WTC11 (cell line): ENCODE measurements around the gene TM9SF4. TPM values are rescaled to one million over a fixed set of nuclear protein-coding genes. Genes with fewer than 3 reads are reported as not detected.
A peak's percentile ranks its signal among the peaks of the same experiment; 100 is the strongest.

ENCODE experiments used
- ATAC-seq: fragments of 200-7000 bp; cut with Tn5 transposase; 2 replicates; pipeline ENCODE4 v1.10.0; 2021; ENCODE audit warnings: mild to moderate bottlenecking, moderate library complexity
- CTCF ChIA-PET: fragments of 300-600 bp; sonication (Branson Sonifier 250); formaldehyde crosslinking; loops from one replicate; lab custom pipeline; 2021; ENCODE audit warnings: antibody characterized with exemption; lab: Charles Lee
- POLR2A ChIA-PET: fragments of 350-600 bp; sonication (Branson Sonifier 250); formaldehyde crosslinking; loops from one replicate; lab custom pipeline; 2021; ENCODE audit warnings: antibody characterized with exemption; lab: Charles Lee
- DNase-seq: peaks from one replicate; pipeline ENCODE4 v3.0.0; 2021; ENCODE audit warnings: low spot score
- H3K27ac Mint-ChIP-seq: 2 replicates; pipeline ENCODE4 v1.8.0; 2021; ENCODE audit warnings: mixed read lengths
- H3K27me3 Mint-ChIP-seq: 2 replicates; pipeline ENCODE4 v1.8.0; 2021; ENCODE audit warnings: low read depth, mild to moderate bottlenecking, moderate library complexity, mixed read lengths
- H3K36me3 Mint-ChIP-seq: 2 replicates; pipeline ENCODE4 v1.8.0; 2021; ENCODE audit warnings: mixed read lengths
- H3K4me1 Mint-ChIP-seq: 2 replicates; pipeline ENCODE4 v1.8.0; 2022; ENCODE audit warnings: mixed read lengths
- H3K4me3 Mint-ChIP-seq: 2 replicates; pipeline ENCODE4 v1.8.0; 2021; ENCODE audit warnings: mild to moderate bottlenecking, moderate library complexity, mixed read lengths
- H3K9me3 Mint-ChIP-seq: 2 replicates; pipeline ENCODE4 v1.8.0; 2021; ENCODE audit warnings: mixed read lengths
- HMGA2 ChIP-seq: fragments of 250-450 bp; sonication (Bioruptor Pico); IDR thresholded peaks from 2 replicates; pipeline ENCODE4 v1.4.0; 2021; ENCODE audit warnings: mild to moderate bottlenecking, moderate library complexity
- MYBL2 ChIP-seq: sonication (generic); formaldehyde crosslinking; IDR thresholded peaks from 2 replicates; pipeline ENCODE4 v1.8.1; 2023; ENCODE audit warnings: mild to moderate bottlenecking, moderate library complexity, missing genetic modification reagents
- NR1H2 ChIP-seq: sonication (generic); formaldehyde crosslinking; IDR thresholded peaks from 2 replicates; pipeline ENCODE4 v1.9.0; 2021; ENCODE audit warnings: mild to moderate bottlenecking, moderate library complexity, missing genetic modification reagents
- OVOL2 ChIP-seq: fragments of 250-450 bp; sonication (Bioruptor Pico); IDR thresholded peaks from 2 replicates; pipeline ENCODE4 v1.9.0; 2021; ENCODE audit warnings: mild to moderate bottlenecking, borderline replicate concordance
- total RNA-seq: library from RNA; stranded (reverse); gene quantifications from 3 replicates; pipeline ENCODE4 v1.2.3, GENCODE V29; 2021
- TF ChIP-seq, protein P1 (sequence below): fragments of 250-450 bp; sonication (Bioruptor Pico); IDR thresholded peaks from 2 replicates; pipeline ENCODE4 v1.9.0; 2021; ENCODE audit warnings: mild to moderate bottlenecking, borderline replicate concordance
- TF ChIP-seq, protein P2 (sequence below): sonication (generic); formaldehyde crosslinking; IDR thresholded peaks from 2 replicates; pipeline ENCODE4 v1.8.1; 2023; ENCODE audit warnings: mild to moderate bottlenecking, moderate library complexity, missing genetic modification reagents
- TF ChIP-seq, protein P3 (sequence below): sonication (generic); formaldehyde crosslinking; IDR thresholded peaks from 2 replicates; pipeline ENCODE4 v1.8.1; 2023; ENCODE audit warnings: mild to moderate bottlenecking, missing genetic modification reagents, moderate library complexity

TM9SF4 gene
- total RNA-seq, 1 experiment from 2014 or later, result 44.8 TPM

DNA sequence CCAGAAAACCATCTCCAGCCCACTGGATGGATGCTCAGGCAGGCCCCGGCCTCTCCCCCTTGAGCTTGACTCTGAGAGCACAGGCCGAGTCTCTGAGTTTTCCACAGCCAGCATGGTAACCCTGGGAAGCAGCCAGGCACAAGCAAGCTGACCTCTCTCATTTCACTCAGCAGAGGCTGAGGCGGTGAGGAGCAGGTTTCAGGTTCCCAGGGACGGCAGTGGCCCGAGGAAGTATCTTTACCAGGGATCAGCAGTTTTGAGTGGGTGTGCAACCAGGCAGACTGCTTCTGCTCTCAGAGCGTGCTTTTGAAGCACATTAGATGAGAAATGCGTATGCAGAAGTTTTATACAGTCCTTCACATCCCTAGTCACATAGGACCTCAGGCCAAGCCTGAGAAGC is 44.8 kb upstream of the TM9SF4 start (continued):
- TF ChIP-seq, protein P1, sequence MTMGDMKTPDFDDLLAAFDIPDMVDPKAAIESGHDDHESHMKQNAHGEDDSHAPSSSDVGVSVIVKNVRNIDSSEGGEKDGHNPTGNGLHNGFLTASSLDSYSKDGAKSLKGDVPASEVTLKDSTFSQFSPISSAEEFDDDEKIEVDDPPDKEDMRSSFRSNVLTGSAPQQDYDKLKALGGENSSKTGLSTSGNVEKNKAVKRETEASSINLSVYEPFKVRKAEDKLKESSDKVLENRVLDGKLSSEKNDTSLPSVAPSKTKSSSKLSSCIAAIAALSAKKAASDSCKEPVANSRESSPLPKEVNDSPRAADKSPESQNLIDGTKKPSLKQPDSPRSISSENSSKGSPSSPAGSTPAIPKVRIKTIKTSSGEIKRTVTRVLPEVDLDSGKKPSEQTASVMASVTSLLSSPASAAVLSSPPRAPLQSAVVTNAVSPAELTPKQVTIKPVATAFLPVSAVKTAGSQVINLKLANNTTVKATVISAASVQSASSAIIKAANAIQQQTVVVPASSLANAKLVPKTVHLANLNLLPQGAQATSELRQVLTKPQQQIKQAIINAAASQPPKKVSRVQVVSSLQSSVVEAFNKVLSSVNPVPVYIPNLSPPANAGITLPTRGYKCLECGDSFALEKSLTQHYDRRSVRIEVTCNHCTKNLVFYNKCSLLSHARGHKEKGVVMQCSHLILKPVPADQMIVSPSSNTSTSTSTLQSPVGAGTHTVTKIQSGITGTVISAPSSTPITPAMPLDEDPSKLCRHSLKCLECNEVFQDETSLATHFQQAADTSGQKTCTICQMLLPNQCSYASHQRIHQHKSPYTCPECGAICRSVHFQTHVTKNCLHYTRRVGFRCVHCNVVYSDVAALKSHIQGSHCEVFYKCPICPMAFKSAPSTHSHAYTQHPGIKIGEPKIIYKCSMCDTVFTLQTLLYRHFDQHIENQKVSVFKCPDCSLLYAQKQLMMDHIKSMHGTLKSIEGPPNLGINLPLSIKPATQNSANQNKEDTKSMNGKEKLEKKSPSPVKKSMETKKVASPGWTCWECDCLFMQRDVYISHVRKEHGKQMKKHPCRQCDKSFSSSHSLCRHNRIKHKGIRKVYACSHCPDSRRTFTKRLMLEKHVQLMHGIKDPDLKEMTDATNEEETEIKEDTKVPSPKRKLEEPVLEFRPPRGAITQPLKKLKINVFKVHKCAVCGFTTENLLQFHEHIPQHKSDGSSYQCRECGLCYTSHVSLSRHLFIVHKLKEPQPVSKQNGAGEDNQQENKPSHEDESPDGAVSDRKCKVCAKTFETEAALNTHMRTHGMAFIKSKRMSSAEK (CRISPR knock-in tag), result no peak

DNA sequence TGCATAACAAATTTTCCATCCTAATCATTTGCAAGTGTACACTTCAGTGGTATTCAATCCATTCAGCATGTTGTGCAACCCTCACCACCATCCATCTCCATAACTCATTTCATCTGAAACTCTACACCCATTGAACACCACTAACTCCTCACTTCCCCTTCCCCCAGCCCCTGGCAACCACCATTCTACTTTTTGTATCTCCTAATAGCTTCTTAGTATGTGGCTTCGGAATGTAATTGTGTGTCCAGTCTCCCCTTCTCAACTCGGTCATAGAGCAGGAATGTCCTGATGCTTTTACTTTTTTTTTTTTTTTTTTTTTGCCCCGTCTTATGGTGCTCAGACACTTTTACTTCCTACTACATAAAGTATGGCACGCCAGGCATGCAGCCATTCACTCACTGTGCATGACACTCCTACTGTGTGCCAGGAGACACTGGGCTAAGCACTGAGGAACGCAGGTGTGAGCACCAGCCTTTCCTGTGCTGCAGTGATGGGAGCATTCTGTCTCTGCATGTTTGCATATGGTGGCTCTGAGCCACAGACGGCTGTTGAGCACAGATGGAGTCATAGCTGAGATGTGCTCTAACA is 42.2 kb upstream of the TM9SF4 start:
- H3K4me1 Mint-ChIP-seq, result peaks cover 10% of the 10 kb centered on the region
- TF ChIP-seq NR1H2 (CRISPR knock-in tag), result no peak
- TF ChIP-seq, protein P1 (CRISPR knock-in tag), result no peak
- no peak for TF ChIP-seq OVOL2 (CRISPR knock-in tag)
- no peak for TF ChIP-seq MYBL2 (CRISPR knock-in tag)
- TF ChIP-seq, protein P2, sequence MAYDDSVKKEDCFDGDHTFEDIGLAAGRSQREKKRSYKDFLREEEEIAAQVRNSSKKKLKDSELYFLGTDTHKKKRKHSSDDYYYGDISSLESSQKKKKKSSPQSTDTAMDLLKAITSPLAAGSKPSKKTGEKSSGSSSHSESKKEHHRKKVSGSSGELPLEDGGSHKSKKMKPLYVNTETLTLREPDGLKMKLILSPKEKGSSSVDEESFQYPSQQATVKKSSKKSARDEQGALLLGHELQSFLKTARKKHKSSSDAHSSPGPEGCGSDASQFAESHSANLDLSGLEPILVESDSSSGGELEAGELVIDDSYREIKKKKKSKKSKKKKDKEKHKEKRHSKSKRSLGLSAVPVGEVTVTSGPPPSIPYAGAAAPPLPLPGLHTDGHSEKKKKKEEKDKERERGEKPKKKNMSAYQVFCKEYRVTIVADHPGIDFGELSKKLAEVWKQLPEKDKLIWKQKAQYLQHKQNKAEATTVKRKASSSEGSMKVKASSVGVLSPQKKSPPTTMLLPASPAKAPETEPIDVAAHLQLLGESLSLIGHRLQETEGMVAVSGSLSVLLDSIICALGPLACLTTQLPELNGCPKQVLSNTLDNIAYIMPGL (CRISPR knock-in tag), result no peak
- ATAC-seq (peak; percentile 30; the same call in 1 of the 2 replicates), DNase-seq (no peak)
- CTCF ChIA-PET, result interaction anchor here (0.7 kb wide), 2 partner anchors 12 to 50 kb away, joined by 4 read pairs; no protein-coding TSS in a partner anchor
- H3K9me3 Mint-ChIP-seq, result no peaks in the 10 kb centered on the region
- no peaks in the 10 kb centered on the region for H3K36me3 Mint-ChIP-seq
- no peaks in the 10 kb centered on the region for H3K27me3 Mint-ChIP-seq
- POLR2A ChIA-PET, result interaction anchor here (0.7 kb wide), 1 partner anchor 13 kb away, joined by 5 read pairs; no protein-coding TSS in a partner anchor
- H3K27ac Mint-ChIP-seq, result no peak overlapping the region
- no peak overlapping the region for H3K4me3 Mint-ChIP-seq

DNA sequence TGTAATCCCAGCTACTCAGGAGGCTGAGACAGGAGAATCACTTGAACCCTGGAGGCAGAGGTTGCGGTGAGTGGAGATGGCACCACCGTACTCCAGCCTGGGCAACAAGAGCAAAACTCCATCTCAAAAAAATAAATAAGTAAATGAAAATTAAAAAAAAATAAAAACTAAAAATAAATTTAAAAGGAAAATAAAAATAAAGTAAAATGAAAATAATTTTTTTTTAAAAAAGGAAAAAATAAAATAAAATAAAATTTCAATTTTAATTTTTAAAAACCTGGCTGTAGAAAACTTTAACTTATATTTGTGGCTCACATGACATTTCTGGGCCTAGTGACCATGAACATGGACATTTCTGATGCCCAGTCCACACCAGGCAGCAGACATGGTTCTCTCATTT is 41.3 kb upstream of the TM9SF4 start:
- no peak for ATAC-seq
- Mint-ChIP-seq H3K36me3 (no peaks in the 10 kb centered on the region), H3K4me3 (no peak overlapping the region), H3K27me3 (no peaks in the 10 kb centered on the region), H3K27ac (no peak overlapping the region), H3K9me3 (no peaks in the 10 kb centered on the region), H3K4me1 (peaks cover 10% of the 10 kb centered on the region)
- CTCF ChIA-PET, result no interaction called here
- POLR2A ChIA-PET, result no interaction called here
- no peak for DNase-seq
- peak; percentile 98 for TF ChIP-seq HMGA2 (CRISPR knock-in tag)
- TF ChIP-seq, protein P3, sequence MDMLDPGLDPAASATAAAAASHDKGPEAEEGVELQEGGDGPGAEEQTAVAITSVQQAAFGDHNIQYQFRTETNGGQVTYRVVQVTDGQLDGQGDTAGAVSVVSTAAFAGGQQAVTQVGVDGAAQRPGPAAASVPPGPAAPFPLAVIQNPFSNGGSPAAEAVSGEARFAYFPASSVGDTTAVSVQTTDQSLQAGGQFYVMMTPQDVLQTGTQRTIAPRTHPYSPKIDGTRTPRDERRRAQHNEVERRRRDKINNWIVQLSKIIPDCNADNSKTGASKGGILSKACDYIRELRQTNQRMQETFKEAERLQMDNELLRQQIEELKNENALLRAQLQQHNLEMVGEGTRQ (CRISPR knock-in tag), result no peak
